ENCODE results near the gene DEPDC7.

Gene DEPDC7

GRCh38 chr11:33063326-33063881 lies 47.7 kb downstream of the DEPDC7 start:
- no peak overlapping the region for H2AFZ ChIP-seq (ENCODE audit: low read depth)
- no peak overlapping the region for H3K9ac ChIP-seq
- no peak for TF ChIP-seq CTCF (conservative IDR thresholded peaks at IDR 0.05; ENCODE audit: low read depth, low read length)
- no peaks in the 10 kb centered on the region for H4K20me1 ChIP-seq (ENCODE audit: insufficient read depth)
- H3K36me3 ChIP-seq (ENCODE audit: insufficient read depth), result no peaks in the 10 kb centered on the region
- H3K27me3 ChIP-seq (ENCODE audit: insufficient read depth, low read depth), result no peaks in the 10 kb centered on the region
- H3K4me2 ChIP-seq, result no peak overlapping the region
- H3K27ac ChIP-seq, result no peak overlapping the region
- H3K4me1 ChIP-seq (ENCODE audit: low read depth, poor library complexity, severe bottlenecking), result peaks cover 15% of the 10 kb centered on the region
- H3K79me2 ChIP-seq (ENCODE audit: insufficient read depth, low read depth), result no peaks in the 10 kb centered on the region
- no peak overlapping the region for H3K4me3 ChIP-seq (IDR thresholded peaks at IDR 0.05; ENCODE audit: insufficient read depth, low read depth, low read length)

- Histone ChIP-seq H3K36me3 (ENCODE audit: insufficient read depth) (no peaks in the 10 kb centered on the region), H3K27ac (no peak overlapping the region), H3K9ac (no peak overlapping the region), H3K4me1 (ENCODE audit: low read depth, poor library complexity, severe bottlenecking) (peaks cover 15% of the 10 kb centered on the region), H3K4me2 (no peak overlapping the region), H2AFZ (ENCODE audit: low read depth) (no peak overlapping the region), H4K20me1 (ENCODE audit: insufficient read depth) (no peaks in the 10 kb centered on the region), H3K4me3 (IDR thresholded peaks at IDR 0.05; ENCODE audit: insufficient read depth, low read depth, low read length) (no peak overlapping the region), H3K79me2 (ENCODE audit: insufficient read depth, low read depth) (no peaks in the 10 kb centered on the region), H3K27me3 (ENCODE audit: insufficient read depth, low read depth) (no peaks in the 10 kb centered on the region)
- TF ChIP-seq CTCF (conservative IDR thresholded peaks at IDR 0.05; ENCODE audit: low read depth, low read length), result no peak
These were observed 48.6 kb downstream of the DEPDC7 start for GRCh38 chr11:33064033-33064825.

- H3K36me3 ChIP-seq (ENCODE audit: insufficient read depth), result no peaks in the 10 kb centered on the region
- H3K27ac ChIP-seq, result no peak overlapping the region
These were observed 49.2 kb downstream of the DEPDC7 start for GRCh38 chr11:33064866-33065265.

GRCh38 chr11:33065445-33066178 lies 49.9 kb downstream of the DEPDC7 start:
- Histone ChIP-seq H2AFZ (ENCODE audit: low read depth) (no peak overlapping the region), H3K27ac (no peak overlapping the region), H3K4me3 (IDR thresholded peaks at IDR 0.05; ENCODE audit: insufficient read depth, low read depth, low read length) (no peak overlapping the region), H4K20me1 (ENCODE audit: insufficient read depth) (no peaks in the 10 kb centered on the region), H3K79me2 (ENCODE audit: insufficient read depth, low read depth) (no peaks in the 10 kb centered on the region), H3K27me3 (ENCODE audit: insufficient read depth, low read depth) (no peaks in the 10 kb centered on the region), H3K4me1 (ENCODE audit: low read depth, poor library complexity, severe bottlenecking) (peaks cover 16% of the 10 kb centered on the region), H3K9ac (no peak overlapping the region), H3K36me3 (ENCODE audit: insufficient read depth) (no peaks in the 10 kb centered on the region), H3K4me2 (no peak overlapping the region)
- TF ChIP-seq CTCF (conservative IDR thresholded peaks at IDR 0.05; ENCODE audit: low read depth, low read length), result peak; percentile 82

More at GRCh38 chr11:33064866-33065265, 49.2 kb downstream of the DEPDC7 start:
- H3K4me1 ChIP-seq (ENCODE audit: low read depth, poor library complexity, severe bottlenecking), result peaks cover 15% of the 10 kb centered on the region
- H3K4me2 ChIP-seq, result no peak overlapping the region
- no peaks in the 10 kb centered on the region for H3K27me3 ChIP-seq (ENCODE audit: insufficient read depth, low read depth)
- TF ChIP-seq CTCF (conservative IDR thresholded peaks at IDR 0.05; ENCODE audit: low read depth, low read length), result no peak
- H3K9ac ChIP-seq, result no peak overlapping the region
- H3K4me3 ChIP-seq (IDR thresholded peaks at IDR 0.05; ENCODE audit: insufficient read depth, low read depth, low read length), result no peak overlapping the region
- H4K20me1 ChIP-seq (ENCODE audit: insufficient read depth), result no peaks in the 10 kb centered on the region
- H3K79me2 ChIP-seq (ENCODE audit: insufficient read depth, low read depth), result no peaks in the 10 kb centered on the region
- H2AFZ ChIP-seq (ENCODE audit: low read depth), result no peak overlapping the region
